ENCODE measurements around the gene C19orf47.

DNA sequence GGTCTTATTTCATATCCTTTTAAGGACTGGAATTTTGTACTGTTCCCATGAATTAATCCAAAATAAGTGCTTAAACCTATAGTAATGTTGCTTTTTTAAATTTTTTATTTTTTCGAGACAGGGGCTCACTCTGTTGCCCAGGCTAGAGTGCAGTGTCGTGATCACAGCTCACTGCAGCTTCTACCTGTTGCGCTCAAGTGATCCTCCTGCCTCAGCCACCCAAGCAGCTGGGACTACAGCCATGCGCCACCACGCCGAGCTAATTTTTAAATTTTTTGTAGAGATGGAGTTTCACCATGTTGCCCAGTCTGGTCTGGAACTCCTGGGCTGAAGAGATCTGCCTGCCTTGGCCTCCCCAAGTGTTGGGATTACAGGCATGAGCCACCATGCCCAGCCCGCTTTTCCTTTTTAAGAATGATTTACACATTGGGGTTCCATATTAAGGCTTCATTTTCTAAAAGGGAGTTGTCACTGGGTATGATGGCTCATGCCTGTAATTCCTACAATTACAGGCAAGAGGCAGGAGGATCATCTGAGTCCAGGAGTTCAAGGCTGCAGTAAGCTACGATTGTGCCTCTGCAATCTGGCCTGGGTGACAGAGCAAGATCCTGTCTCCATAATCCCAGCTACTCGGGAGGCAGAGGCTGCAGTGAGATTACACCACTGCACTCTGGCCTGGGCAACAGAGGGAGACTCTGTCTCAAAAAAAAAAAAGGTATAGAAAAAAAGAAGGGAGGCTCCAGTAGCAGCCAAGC, 34.8 kb downstream of the C19orf47 start:
- no peak for TF ChIP-seq MYC (IDR thresholded peaks at IDR 0.05; ENCODE audit: low read depth, low read length)
- TF ChIP-seq POLR2A (IDR thresholded peaks at IDR 0.05; ENCODE audit: low read depth, low read length): no peak
- TF ChIP-seq, protein P1, sequence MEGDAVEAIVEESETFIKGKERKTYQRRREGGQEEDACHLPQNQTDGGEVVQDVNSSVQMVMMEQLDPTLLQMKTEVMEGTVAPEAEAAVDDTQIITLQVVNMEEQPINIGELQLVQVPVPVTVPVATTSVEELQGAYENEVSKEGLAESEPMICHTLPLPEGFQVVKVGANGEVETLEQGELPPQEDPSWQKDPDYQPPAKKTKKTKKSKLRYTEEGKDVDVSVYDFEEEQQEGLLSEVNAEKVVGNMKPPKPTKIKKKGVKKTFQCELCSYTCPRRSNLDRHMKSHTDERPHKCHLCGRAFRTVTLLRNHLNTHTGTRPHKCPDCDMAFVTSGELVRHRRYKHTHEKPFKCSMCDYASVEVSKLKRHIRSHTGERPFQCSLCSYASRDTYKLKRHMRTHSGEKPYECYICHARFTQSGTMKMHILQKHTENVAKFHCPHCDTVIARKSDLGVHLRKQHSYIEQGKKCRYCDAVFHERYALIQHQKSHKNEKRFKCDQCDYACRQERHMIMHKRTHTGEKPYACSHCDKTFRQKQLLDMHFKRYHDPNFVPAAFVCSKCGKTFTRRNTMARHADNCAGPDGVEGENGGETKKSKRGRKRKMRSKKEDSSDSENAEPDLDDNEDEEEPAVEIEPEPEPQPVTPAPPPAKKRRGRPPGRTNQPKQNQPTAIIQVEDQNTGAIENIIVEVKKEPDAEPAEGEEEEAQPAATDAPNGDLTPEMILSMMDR (IDR thresholded peaks at IDR 0.05; ENCODE audit: extremely low read depth in 1 of 2, insufficient read depth in 1 of 2, low read depth in 1 of 2, low read length in 2 of 2): no peak
- TF ChIP-seq, protein P2, sequence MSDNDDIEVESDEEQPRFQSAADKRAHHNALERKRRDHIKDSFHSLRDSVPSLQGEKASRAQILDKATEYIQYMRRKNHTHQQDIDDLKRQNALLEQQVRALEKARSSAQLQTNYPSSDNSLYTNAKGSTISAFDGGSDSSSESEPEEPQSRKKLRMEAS (IDR thresholded peaks at IDR 0.05; ENCODE audit: insufficient read depth, insufficient read length): no peak
- no peak for TF ChIP-seq POLR2AphosphoS5 (IDR thresholded peaks at IDR 0.05; ENCODE audit: insufficient read depth, low read depth, low read length)

All from endothelial cell of umbilical vein (primary cell).